Esophagus squamous epithelium (tissue), 4 donors: ENCODE results near the gene BUD23.

Experiments used
- POLR2A ChIP-seq, 4 donors: fragments of 450-650 bp; IDR thresholded peaks; one replicate each; pipeline ENCODE4 v1.6.1; 2017; ENCODE audit warnings: antibody characterized with exemption in 4 of 4, mild to moderate bottlenecking in 4 of 4, moderate library complexity in 3 of 4
- TF ChIP-seq, protein P1 (sequence below), 6 experiments: fragments of 450-650 bp in 4 of 6; fragments of 200-600 bp in 2 of 6; sonication (generic) in 2 of 6; IDR thresholded peaks; one replicate each; pipeline ENCODE4 v1.5.1; 2016 to 2019; ENCODE audit warnings: antibody characterized with exemption in 6 of 6, mild to moderate bottlenecking in 4 of 6, moderate library complexity in 4 of 6

- TF ChIP-seq, protein P1, sequence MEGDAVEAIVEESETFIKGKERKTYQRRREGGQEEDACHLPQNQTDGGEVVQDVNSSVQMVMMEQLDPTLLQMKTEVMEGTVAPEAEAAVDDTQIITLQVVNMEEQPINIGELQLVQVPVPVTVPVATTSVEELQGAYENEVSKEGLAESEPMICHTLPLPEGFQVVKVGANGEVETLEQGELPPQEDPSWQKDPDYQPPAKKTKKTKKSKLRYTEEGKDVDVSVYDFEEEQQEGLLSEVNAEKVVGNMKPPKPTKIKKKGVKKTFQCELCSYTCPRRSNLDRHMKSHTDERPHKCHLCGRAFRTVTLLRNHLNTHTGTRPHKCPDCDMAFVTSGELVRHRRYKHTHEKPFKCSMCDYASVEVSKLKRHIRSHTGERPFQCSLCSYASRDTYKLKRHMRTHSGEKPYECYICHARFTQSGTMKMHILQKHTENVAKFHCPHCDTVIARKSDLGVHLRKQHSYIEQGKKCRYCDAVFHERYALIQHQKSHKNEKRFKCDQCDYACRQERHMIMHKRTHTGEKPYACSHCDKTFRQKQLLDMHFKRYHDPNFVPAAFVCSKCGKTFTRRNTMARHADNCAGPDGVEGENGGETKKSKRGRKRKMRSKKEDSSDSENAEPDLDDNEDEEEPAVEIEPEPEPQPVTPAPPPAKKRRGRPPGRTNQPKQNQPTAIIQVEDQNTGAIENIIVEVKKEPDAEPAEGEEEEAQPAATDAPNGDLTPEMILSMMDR (IDR thresholded peaks at IDR 0.05): no peak
- no peak for TF ChIP-seq POLR2A (IDR thresholded peaks at IDR 0.05)
These were observed 15.0 kb downstream of the BUD23 start for GRCh38 chr7:73698410-73698809.
